B cell (primary cell): ENCODE data around the gene CACNA2D2. TPM values are rescaled to one million over a fixed set of nuclear protein-coding genes. Genes with fewer than 3 reads are reported as not detected.

Experiments
- ATAC-seq: fragments of 200-7000 bp; cut with Tn5 transposase; one replicate; pipeline ENCODE4 v1.10.0; 2021; ENCODE audit warnings: low read depth, mild to moderate bottlenecking, moderate number of reproducible peaks, moderate library complexity
- CTCF ChIA-PET: fragments of 350-600 bp; sonication (Branson Sonifier 250); formaldehyde crosslinking; loops from one replicate; lab custom pipeline; 2021; ENCODE audit warnings: antibody characterized with exemption, inconsistent platforms; lab: Charles Lee
- POLR2A ChIA-PET: fragments of 350-600 bp; sonication (Branson Sonifier 250); formaldehyde crosslinking; loops from one replicate; lab custom pipeline; 2021; ENCODE audit warnings: antibody characterized with exemption; lab: Charles Lee
- DNase-seq: peaks from one replicate; pipeline ENCODE4 v3.0.0; 2013
- H2AFZ ChIP-seq: 2 replicates; pipeline ENCODE4 v1.6.1; 2012; ENCODE audit warnings: mild to moderate bottlenecking, low read depth, low read length; ENCODE audit not compliant: insufficient read depth, poor library complexity, severe bottlenecking
- H3K27ac ChIP-seq, 2 donors: 1 replicate in 1 of 2; 2 replicates in 1 of 2; pipeline ENCODE4 v1.5.1; 2012 to 2013; ENCODE audit warnings: low read length in 2 of 2, mild to moderate bottlenecking in 2 of 2, moderate library complexity in 1 of 2
- H3K27me3 ChIP-seq, 4 experiments: fragments of 200-600 bp in 1 of 4; sonication (generic) in 1 of 4; replicated peaks in 1 of 4; 1 replicate in 2 of 4; 2 replicates in 2 of 4; pipeline versions ENCODE4 v1.6.1 to v1.7.0; 2013 to 2016; ENCODE audit warnings: low read length in 3 of 4, mild to moderate bottlenecking in 2 of 4, mixed read lengths in 1 of 4, moderate library complexity in 1 of 4; ENCODE audit not compliant: insufficient read depth in 4 of 4, control insufficient read depth in 3 of 4; ENCODE audit errors: control extremely low read depth in 1 of 4
- H3K36me3 ChIP-seq, 2 experiments: replicated peaks in 1 of 2; 1 replicate in 1 of 2; 2 replicates in 1 of 2; pipeline versions ENCODE4 v1.6.1 to v1.7.1; 2013; ENCODE audit warnings: low read length in 1 of 2; ENCODE audit not compliant: insufficient read depth in 2 of 2, control insufficient read depth in 1 of 2; ENCODE audit errors: control extremely low read depth in 1 of 2, extremely low read depth in 1 of 2
- H3K4me1 ChIP-seq, 2 donors: fragments of 200-600 bp in 1 of 2; sonication (generic) in 1 of 2; 1 replicate in 1 of 2; 2 replicates in 1 of 2; pipeline versions ENCODE4 v1.5.1 to v1.6.1; 2013 to 2017; ENCODE audit warnings: low read length in 2 of 2; ENCODE audit not compliant: control insufficient read depth in 2 of 2, insufficient read depth in 2 of 2
- H3K4me2 ChIP-seq: replicated peaks from 2 replicates; pipeline ENCODE3; 2012; ENCODE audit warnings: mild to moderate bottlenecking, low read depth, low read length; ENCODE audit not compliant: poor library complexity, severe bottlenecking
- H3K4me3 ChIP-seq, 5 experiments: fragments of 200-600 bp in 1 of 5; sonication (generic) in 1 of 5; 1 replicate in 3 of 5; 2 replicates in 2 of 5; pipeline versions ENCODE4 v1.5.1 to v1.7.0; 2011 to 2016; ENCODE audit warnings: low read length in 4 of 5, mild to moderate bottlenecking in 4 of 5, low read depth in 2 of 5, control low read depth in 1 of 5, moderate library complexity in 1 of 5; ENCODE audit not compliant: insufficient read depth in 1 of 5; ENCODE audit errors: control extremely low read depth in 1 of 5, extremely low read depth in 1 of 5
- H3K79me2 ChIP-seq: fragments of 200-600 bp; sonication (generic); one replicate; pipeline ENCODE4 v1.6.0; 2016; ENCODE audit warnings: low read length; ENCODE audit not compliant: control insufficient read depth, insufficient read depth
- H3K9ac ChIP-seq: fragments of 200-600 bp; sonication (generic); 2 replicates; pipeline ENCODE4 v1.6.1; 2017; ENCODE audit warnings: mild to moderate bottlenecking, low read length, moderate library complexity
- H3K9me3 ChIP-seq, 3 donors: one replicate each; pipeline versions ENCODE4 v1.6.1 to v1.7.1; 2013; ENCODE audit warnings: low read length in 2 of 3; ENCODE audit not compliant: control insufficient read depth in 2 of 3, insufficient read depth in 1 of 3; ENCODE audit errors: control extremely low read depth in 1 of 3
- H4K20me1 ChIP-seq: 2 replicates; pipeline ENCODE4 v1.6.0; 2012; ENCODE audit warnings: mild to moderate bottlenecking, low read length; ENCODE audit not compliant: insufficient read depth, control insufficient read depth, poor library complexity, severe bottlenecking
- H3K27ac Mint-ChIP-seq: one replicate; pipeline ENCODE4 v1.8.0; 2021; ENCODE audit warnings: mixed read lengths
- H3K27me3 Mint-ChIP-seq: one replicate; pipeline ENCODE4 v1.8.0; 2021; ENCODE audit warnings: mixed read lengths
- H3K4me1 Mint-ChIP-seq: one replicate; pipeline ENCODE4 v1.8.0; 2021; ENCODE audit warnings: mixed read lengths
- H3K4me3 Mint-ChIP-seq: one replicate; pipeline ENCODE4 v1.8.0; 2021; ENCODE audit warnings: mixed read lengths
- H3K9me3 Mint-ChIP-seq: one replicate; pipeline ENCODE4 v1.8.0; 2022; ENCODE audit warnings: mixed read lengths; ENCODE audit not compliant: insufficient read depth
- EZH2 ChIP-seq: IDR thresholded peaks from 2 replicates; pipeline ENCODE4 v1.6.1; 2012; ENCODE audit warnings: borderline replicate concordance, low read depth, mild to moderate bottlenecking, moderate library complexity, low read length; ENCODE audit not compliant: insufficient read depth, poor library complexity, severe bottlenecking
- WGBS: methylation state at CpG from one replicate; pipeline ENCODE4 v1.1.5; 2013; ENCODE audit warnings: missing lambda C conversion rate; ENCODE audit not compliant: insufficient coverage; 5-methylcytosine and 5-hydroxymethylcytosine counted together
- intact Hi-C: fragments of 100-400 bp; cut with micrococcal nuclease; formaldehyde crosslinking; loops from one replicate; pipeline ENCODE4 v1.10.0; 2022
- polyA plus RNA-seq: library from polyadenylated mRNA; depleted of rRNA; stranded (reverse); fragments of >200 nt; gene quantifications from 2 replicates; pipeline ENCODE4 v1.2.3, GENCODE V29; 2012
- total RNA-seq, 2 donors: library from RNA; stranded (reverse); fragments of 120-200 nt in 1 of 2; gene quantifications; 1 replicate in 1 of 2; 2 replicates in 1 of 2; pipeline versions ENCODE4 v1.2.3 to v1.2.4, GENCODE V29; 2013 to 2022
- TF ChIP-seq, protein P1 (sequence below): fragments of 200-600 bp; IDR thresholded peaks from one replicate; pipeline ENCODE4 v1.8.0; 2022; ENCODE audit warnings: antibody characterized with exemption, mild to moderate bottlenecking

CACNA2D2 gene
- total and polyA plus RNA-seq, 2 donors (not counting 1 experiment from before 2014, with no cell fraction given): 0.69 to 1.2 TPM

DNA sequence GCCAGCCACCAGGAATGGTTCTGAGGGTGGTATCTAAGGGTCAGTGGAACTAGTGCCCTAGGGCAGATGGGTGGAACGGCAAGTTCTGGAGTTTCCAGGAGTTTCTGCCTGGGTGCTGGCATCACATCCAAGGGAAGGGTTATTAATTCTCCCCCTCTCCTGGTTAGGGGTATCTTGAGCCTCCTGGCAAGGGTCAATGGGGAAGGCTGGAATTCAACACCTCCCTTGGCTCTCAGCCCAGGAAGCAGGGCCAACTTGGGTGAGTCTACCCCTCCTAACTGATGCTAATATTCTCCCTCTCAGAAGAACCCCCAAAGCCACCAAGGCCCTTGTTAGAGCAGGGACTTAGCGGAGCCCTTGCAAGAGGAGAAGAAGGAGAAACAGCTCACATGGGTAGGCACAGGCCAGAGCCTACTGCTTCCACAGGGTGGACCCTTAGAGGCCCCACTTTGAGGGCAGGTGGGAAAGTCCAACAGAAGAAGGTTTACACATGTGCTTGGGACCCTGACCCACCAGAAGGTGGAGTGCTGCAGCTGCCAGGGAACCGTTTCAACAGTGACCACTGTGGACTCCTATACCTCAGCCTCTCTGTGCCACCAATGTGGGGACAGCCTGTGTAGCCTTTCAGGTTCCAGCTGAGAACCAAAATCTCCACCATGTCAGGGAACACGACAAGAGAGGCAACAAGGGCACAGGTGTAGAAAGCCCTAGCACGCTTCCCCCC, 147.4 kb downstream of the CACNA2D2 start:
- peaks cover 36 to 46% of the 10 kb centered on the region in 2 donors for H3K4me1 ChIP-seq
- no peak overlapping the region for H3K27ac ChIP-seq
- no peaks in the 10 kb centered on the region for H3K9me3 Mint-ChIP-seq
- ChIA-PET POLR2A (no interaction called here), CTCF (interaction anchor here (1.0 to 5.2 kb wide), 2 partner anchors 8 to 18 kb away, joined by 3 to 27 read pairs; no protein-coding TSS in a partner anchor)
- DNase-seq (no peak), ATAC-seq (no peak)
- no peak for TF ChIP-seq EZH2
- TF ChIP-seq, protein P1, sequence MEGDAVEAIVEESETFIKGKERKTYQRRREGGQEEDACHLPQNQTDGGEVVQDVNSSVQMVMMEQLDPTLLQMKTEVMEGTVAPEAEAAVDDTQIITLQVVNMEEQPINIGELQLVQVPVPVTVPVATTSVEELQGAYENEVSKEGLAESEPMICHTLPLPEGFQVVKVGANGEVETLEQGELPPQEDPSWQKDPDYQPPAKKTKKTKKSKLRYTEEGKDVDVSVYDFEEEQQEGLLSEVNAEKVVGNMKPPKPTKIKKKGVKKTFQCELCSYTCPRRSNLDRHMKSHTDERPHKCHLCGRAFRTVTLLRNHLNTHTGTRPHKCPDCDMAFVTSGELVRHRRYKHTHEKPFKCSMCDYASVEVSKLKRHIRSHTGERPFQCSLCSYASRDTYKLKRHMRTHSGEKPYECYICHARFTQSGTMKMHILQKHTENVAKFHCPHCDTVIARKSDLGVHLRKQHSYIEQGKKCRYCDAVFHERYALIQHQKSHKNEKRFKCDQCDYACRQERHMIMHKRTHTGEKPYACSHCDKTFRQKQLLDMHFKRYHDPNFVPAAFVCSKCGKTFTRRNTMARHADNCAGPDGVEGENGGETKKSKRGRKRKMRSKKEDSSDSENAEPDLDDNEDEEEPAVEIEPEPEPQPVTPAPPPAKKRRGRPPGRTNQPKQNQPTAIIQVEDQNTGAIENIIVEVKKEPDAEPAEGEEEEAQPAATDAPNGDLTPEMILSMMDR: no peak
- peaks cover 67% of the 10 kb centered on the region for H3K79me2 ChIP-seq
- no peak overlapping the region for H3K27ac Mint-ChIP-seq
- H3K9me3 ChIP-seq: no peaks in the 10 kb centered on the region
- peak overlapping the region; percentile 13 for H3K4me3 Mint-ChIP-seq
- H3K4me1 Mint-ChIP-seq: peaks cover 60% of the 10 kb centered on the region
- no peak overlapping the region for H3K4me3 ChIP-seq
- intact Hi-C loops: no loop called here
- WGBS: 89% methylated on average over 4 of the region's 5 CpGs
- H3K9ac ChIP-seq: no peak overlapping the region
- H3K4me2 ChIP-seq: peak overlapping the region; percentile 94
- H3K27me3 Mint-ChIP-seq: no peaks in the 10 kb centered on the region
- peaks cover 76% of the 10 kb centered on the region for H4K20me1 ChIP-seq
- H3K36me3 ChIP-seq: peaks cover 5 to 47% of the 10 kb centered on the region in 2 experiments
- no peak overlapping the region for H2AFZ ChIP-seq
- no peaks in the 10 kb centered on the region for H3K27me3 ChIP-seq

DNA sequence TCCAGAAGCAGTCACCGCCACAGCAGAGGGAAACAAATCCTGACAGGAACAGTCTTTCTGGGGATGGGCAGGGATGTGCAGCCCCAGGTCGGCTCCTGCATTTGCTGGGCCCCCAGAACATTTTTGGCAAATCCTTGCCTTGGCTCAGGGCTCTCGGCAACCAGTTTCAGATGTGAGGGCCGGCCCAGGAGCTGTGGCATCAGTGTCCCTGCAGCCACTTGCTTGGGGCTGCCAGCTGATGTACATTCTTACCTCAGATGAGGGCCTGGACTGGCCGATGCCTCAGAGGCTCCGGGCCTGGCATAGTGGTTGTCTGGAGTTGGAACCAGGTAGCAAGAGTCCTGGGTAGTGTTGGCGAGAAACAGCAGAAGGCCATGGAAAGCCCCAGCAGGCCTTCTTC, 148.6 kb downstream of the CACNA2D2 start:
- H3K27me3 Mint-ChIP-seq: no peaks in the 10 kb centered on the region
- H3K27me3 ChIP-seq: no peaks in the 10 kb centered on the region
- peaks cover 41 to 54% of the 10 kb centered on the region in 2 donors for H3K4me1 ChIP-seq
- 86% methylated on average over 6 of the region's 7 CpGs for WGBS
- intact Hi-C loops: no loop called here
- no peaks in the 10 kb centered on the region for H3K9me3 Mint-ChIP-seq
- ATAC-seq (no peak), DNase-seq (no peak)
- no peak overlapping the region for H3K27ac Mint-ChIP-seq
- H3K4me3 Mint-ChIP-seq: no peak overlapping the region
- peaks cover 5 to 47% of the 10 kb centered on the region in 2 experiments for H3K36me3 ChIP-seq
- H3K4me1 Mint-ChIP-seq: peaks cover 69% of the 10 kb centered on the region
- H3K9me3 ChIP-seq: no peaks in the 10 kb centered on the region
- ChIA-PET POLR2A (interaction anchor here (1.4 to 7.4 kb wide), 2 partner anchors 15 to 236 kb away, joined by 4 to 96 read pairs; partner anchors contain the start of gene RASSF1), CTCF (interaction anchor here (1.1 kb wide), 1 partner anchor 10 kb away, joined by 3 read pairs; no protein-coding TSS in a partner anchor)
- H2AFZ ChIP-seq: no peak overlapping the region
- peaks cover 78% of the 10 kb centered on the region for H4K20me1 ChIP-seq
- no peak overlapping the region for H3K9ac ChIP-seq
- no peak overlapping the region for H3K27ac ChIP-seq
- no peak for TF ChIP-seq EZH2
- TF ChIP-seq, protein P1: no peak
- H3K79me2 ChIP-seq: peaks cover 73% of the 10 kb centered on the region
- H3K4me3 ChIP-seq: no peak overlapping the region
- H3K4me2 ChIP-seq: no peak overlapping the region
